Sigmoid colon (tissue), 7 donors: Measurements from ENCODE around the gene GALNT7. TPM values are rescaled to one million over a fixed set of nuclear protein-coding genes. Genes with fewer than 3 reads are reported as not detected.
A peak's percentile ranks its signal among the peaks of the same experiment; 100 is the strongest.

Experiments used
- DNase-seq: peaks from one replicate; pipeline ENCODE4 v3.0.0-alpha.2; 2019
- H3K27ac ChIP-seq, 4 donors: fragments of 200-600 bp; sonication (generic); one replicate each; pipeline ENCODE4 v1.5.1; 2016 to 2019; ENCODE audit warnings: mild to moderate bottlenecking in 1 of 4
- H3K27me3 ChIP-seq, 3 donors: fragments of 200-600 bp; sonication (generic); one replicate each; pipeline ENCODE4 v1.5.1; 2019; ENCODE audit warnings: mild to moderate bottlenecking in 1 of 3
- H3K36me3 ChIP-seq, 4 donors: fragments of 200-600 bp; sonication (generic); one replicate each; pipeline ENCODE4 v1.5.1; 2016 to 2019
- H3K4me1 ChIP-seq, 4 donors: fragments of 200-600 bp; sonication (generic); one replicate each; pipeline ENCODE4 v1.5.1; 2017 to 2019
- H3K4me3 ChIP-seq, 4 donors: fragments of 200-600 bp; sonication (generic); one replicate each; pipeline ENCODE4 v1.5.1; 2017 to 2019; ENCODE audit warnings: mild to moderate bottlenecking in 2 of 4, moderate library complexity in 1 of 4
- H3K9me3 ChIP-seq, 4 donors: fragments of 200-600 bp in 3 of 4; sonication (generic) in 3 of 4; one replicate each; pipeline versions ENCODE4 v1.5.1 to v1.6.1; 2013 to 2019
- EP300 ChIP-seq, 4 donors: sonication (generic); formaldehyde crosslinking; IDR thresholded peaks; one replicate each; pipeline ENCODE4 v1.6.1; 2017; ENCODE audit warnings: antibody characterized with exemption in 4 of 4
- POLR2A ChIP-seq, 2 donors: fragments of 450-650 bp; IDR thresholded peaks; one replicate each; pipeline ENCODE4 v1.6.1; 2016; ENCODE audit warnings: antibody characterized with exemption in 2 of 2, mild to moderate bottlenecking in 2 of 2, moderate library complexity in 2 of 2
- POLR2AphosphoS5 ChIP-seq, 4 donors: sonication (generic); formaldehyde crosslinking; IDR thresholded peaks; one replicate each; pipeline ENCODE4 v1.6.1; 2017; ENCODE audit warnings: antibody characterized with exemption in 4 of 4
- WGBS, 2 donors: extraction: QIAGEN DNeasy Blood & Tissue Kit; methylation state at CpG; one replicate each; pipeline ENCODE4 v1.1.7; 2013; 5-methylcytosine and 5-hydroxymethylcytosine counted together
- intact Hi-C: fragments of 100-400 bp; cut with DNase I; formaldehyde crosslinking; loops from one replicate; pipeline ENCODE4 v1.15.1; 2023
- polyA plus RNA-seq, 3 donors: library from polyadenylated mRNA; stranded (reverse); fragments of 200-250 nt; gene quantifications; one replicate each; pipeline ENCODE4 v1.2.3, GENCODE V29; 2013
- total RNA-seq, 4 donors: library from RNA; depleted of rRNA; stranded (reverse); fragments of >200 nt; gene quantifications; one replicate each; pipeline ENCODE4 v1.1.0, GENCODE V29; 2016
- TF ChIP-seq, protein P1 (sequence below), 4 experiments: fragments of 450-650 bp in 3 of 4; fragments of 200-600 bp in 1 of 4; IDR thresholded peaks; one replicate each; pipeline ENCODE4 v1.5.1; 2016 to 2019; ENCODE audit warnings: antibody characterized with exemption in 4 of 4, mild to moderate bottlenecking in 3 of 4, moderate library complexity in 2 of 4
- donor health status: healthy with polysubstance abuse.
- donor health status: Bipolar disorder and iron deficiency.
- donor health status: healthy.

GALNT7 gene
- total and polyA plus RNA-seq, 7 donors: 13.2 to 22.7 (median 16.8) TPM

DNA sequence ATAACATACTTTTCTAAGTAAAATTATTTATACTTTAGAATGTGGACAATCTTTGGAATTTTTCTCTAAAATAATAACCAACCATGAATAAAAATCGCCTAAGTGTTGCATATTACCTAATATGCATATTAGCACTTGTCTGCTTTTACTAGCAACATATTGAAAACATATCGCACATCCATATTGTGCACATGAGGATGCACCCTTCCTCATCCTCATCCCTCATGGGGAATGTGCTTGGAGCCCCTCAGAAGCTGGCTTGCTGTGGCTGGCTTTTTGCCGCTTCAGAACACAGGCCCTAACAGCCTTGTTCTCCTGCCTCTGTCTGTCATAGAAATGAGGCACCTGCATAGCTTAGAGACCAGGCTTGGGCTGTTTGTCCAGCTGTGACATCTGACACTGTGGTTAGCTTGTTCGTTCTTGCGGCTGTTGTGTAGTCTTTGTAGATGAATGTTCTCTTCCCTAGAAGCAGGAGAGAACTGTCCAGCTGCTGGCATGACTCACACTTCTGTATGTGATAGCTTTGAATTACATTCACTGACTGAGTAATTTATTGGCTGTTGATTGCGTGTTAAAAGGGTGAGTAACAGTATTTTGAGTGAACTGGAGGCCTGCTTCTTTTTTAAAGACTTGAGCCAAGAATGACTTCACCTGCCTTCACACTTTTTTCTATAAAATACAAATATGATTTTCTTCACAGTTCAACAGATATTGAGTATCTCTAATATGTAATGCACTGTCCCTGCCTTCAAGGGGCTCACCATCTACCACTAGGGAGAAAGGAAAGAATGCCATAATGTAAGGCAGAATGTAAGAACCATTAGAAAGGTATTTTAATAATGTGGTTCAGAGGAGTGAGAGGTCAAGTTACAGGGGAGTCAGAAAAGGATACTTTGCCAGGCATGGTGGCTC, 83.7 kb downstream of the GALNT7 start:
- WGBS, 2 donors: 50 to 58% methylated on average over 6 of the region's 6 CpGs
- Histone ChIP-seq H3K27ac (peak overlapping the region in 1 of 4 donors; percentile 8), H3K9me3 (no peaks in the 10 kb centered on the region), H3K36me3 (no peaks in the 10 kb centered on the region), H3K27me3 (no peaks in the 10 kb centered on the region), H3K4me1 (peaks cover 0 to 17% (median 11%) of the 10 kb centered on the region in 4 donors), H3K4me3 (no peak overlapping the region)
- peak; percentile 78 for DNase-seq
- intact Hi-C loops: no loop called here
- TF ChIP-seq, protein P1, sequence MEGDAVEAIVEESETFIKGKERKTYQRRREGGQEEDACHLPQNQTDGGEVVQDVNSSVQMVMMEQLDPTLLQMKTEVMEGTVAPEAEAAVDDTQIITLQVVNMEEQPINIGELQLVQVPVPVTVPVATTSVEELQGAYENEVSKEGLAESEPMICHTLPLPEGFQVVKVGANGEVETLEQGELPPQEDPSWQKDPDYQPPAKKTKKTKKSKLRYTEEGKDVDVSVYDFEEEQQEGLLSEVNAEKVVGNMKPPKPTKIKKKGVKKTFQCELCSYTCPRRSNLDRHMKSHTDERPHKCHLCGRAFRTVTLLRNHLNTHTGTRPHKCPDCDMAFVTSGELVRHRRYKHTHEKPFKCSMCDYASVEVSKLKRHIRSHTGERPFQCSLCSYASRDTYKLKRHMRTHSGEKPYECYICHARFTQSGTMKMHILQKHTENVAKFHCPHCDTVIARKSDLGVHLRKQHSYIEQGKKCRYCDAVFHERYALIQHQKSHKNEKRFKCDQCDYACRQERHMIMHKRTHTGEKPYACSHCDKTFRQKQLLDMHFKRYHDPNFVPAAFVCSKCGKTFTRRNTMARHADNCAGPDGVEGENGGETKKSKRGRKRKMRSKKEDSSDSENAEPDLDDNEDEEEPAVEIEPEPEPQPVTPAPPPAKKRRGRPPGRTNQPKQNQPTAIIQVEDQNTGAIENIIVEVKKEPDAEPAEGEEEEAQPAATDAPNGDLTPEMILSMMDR (IDR thresholded peaks at IDR 0.05): no peak
- no peak for TF ChIP-seq POLR2A (IDR thresholded peaks at IDR 0.05)
- TF ChIP-seq EP300 (IDR thresholded peaks at IDR 0.05): no peak
- peak; percentile 16 to 48 (median 34) for TF ChIP-seq POLR2AphosphoS5 (IDR thresholded peaks at IDR 0.05)

- Histone ChIP-seq H3K36me3 (no peaks in the 10 kb centered on the region), H3K27me3 (no peaks in the 10 kb centered on the region), H3K27ac (no peak overlapping the region), H3K4me3 (no peak overlapping the region), H3K9me3 (no peaks in the 10 kb centered on the region), H3K4me1 (peaks cover 0 to 19% (median 12%) of the 10 kb centered on the region in 4 donors)
- WGBS, 2 donors: 84 to 89% methylated on average over 2 of the region's 2 CpGs
- no peak for DNase-seq
- no peak for TF ChIP-seq EP300 (IDR thresholded peaks at IDR 0.05)
- TF ChIP-seq POLR2A (IDR thresholded peaks at IDR 0.05): no peak
- TF ChIP-seq POLR2AphosphoS5 (IDR thresholded peaks at IDR 0.05): no peak
- TF ChIP-seq, protein P1 (IDR thresholded peaks at IDR 0.05): no peak
- intact Hi-C loops: no loop called here
Measured at GRCh38 chr4:173253561-173253960, 85.0 kb downstream of the GALNT7 start.

GRCh38 chr4:173254646-173255045, 86.0 kb downstream of the GALNT7 start:
- Histone ChIP-seq H3K4me3 (no peak overlapping the region), H3K36me3 (no peaks in the 10 kb centered on the region), H3K9me3 (no peaks in the 10 kb centered on the region), H3K4me1 (peaks cover 0 to 19% (median 12%) of the 10 kb centered on the region in 4 donors), H3K27ac (no peak overlapping the region), H3K27me3 (no peaks in the 10 kb centered on the region)
- no peak for DNase-seq
- TF ChIP-seq EP300 (IDR thresholded peaks at IDR 0.05) (no peak), POLR2A (IDR thresholded peaks at IDR 0.05) (no peak), POLR2AphosphoS5 (IDR thresholded peaks at IDR 0.05) (no peak)
- TF ChIP-seq, protein P1 (IDR thresholded peaks at IDR 0.05): no peak
- intact Hi-C loops: loop anchor here (5.0 kb wide), 1 partner anchor 82 kb away; no protein-coding TSS in a partner anchor

DNA sequence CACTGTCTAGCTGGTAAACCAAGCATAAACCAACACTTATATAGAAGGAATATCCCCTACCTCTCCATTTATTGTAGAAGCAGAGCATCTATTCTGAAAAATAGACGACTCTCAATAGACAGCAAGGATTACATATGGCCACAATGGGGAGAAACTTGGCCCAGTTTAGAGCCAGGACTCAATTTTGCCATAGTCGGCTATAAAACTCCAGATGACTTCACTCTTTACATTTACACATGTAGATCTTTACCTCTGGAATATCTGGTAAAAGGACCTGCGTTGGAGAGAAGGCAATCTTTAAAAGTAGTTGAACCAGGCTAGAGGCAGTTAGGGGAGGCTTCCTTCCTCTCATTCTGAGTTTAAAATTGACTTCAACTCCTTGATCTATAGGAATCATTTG, 88.2 kb downstream of the GALNT7 start:
- Histone ChIP-seq H3K27ac (no peak overlapping the region), H3K9me3 (no peaks in the 10 kb centered on the region), H3K4me1 (peaks cover 0 to 13% (median 9%) of the 10 kb centered on the region in 4 donors), H3K4me3 (no peak overlapping the region), H3K36me3 (no peaks in the 10 kb centered on the region), H3K27me3 (no peaks in the 10 kb centered on the region)
- DNase-seq: no peak
- 68 to 79% methylated on average over 3 of the region's 3 CpGs for WGBS, 2 donors
- intact Hi-C loops: loop anchor here (2.0 to 5.0 kb wide), 3 partner anchors 85 to 244 kb away; no protein-coding TSS in a partner anchor
- TF ChIP-seq EP300 (IDR thresholded peaks at IDR 0.05) (no peak), POLR2AphosphoS5 (IDR thresholded peaks at IDR 0.05) (no peak), POLR2A (IDR thresholded peaks at IDR 0.05) (no peak)
- TF ChIP-seq, protein P1 (IDR thresholded peaks at IDR 0.05): no peak
